ENCODE data around the gene CACNA1D.

Gene CACNA1D

DNA sequence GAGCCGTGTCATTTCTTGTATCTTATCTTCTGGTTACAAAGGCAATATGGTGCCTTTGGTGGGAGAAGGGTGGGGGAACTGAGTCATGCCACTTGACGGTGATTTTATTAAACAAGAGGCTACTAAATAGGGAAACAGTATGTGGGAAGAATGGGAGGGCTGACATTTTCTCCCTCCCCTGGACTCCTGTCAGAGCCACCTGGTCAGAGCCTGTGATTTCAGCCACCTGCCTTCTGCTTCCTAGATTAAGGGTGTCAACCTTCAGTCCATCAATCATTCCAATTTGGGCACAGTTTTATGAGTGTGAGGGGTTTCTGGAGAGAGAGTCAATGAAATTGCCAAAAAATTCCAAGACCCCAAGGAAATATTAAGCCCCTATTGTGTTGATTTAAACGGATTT lies 264.4 kb downstream of the CACNA1D start:
- H4K8ac ChIP-seq (ENCODE audit: low read depth, low read length): no peak overlapping the region
- WGBS (ENCODE audit: extremely low coverage, insufficient coverage, low lambda C conversion rate): no CpG with 5 or more reads among the region's 3 CpGs
- no peaks in the 10 kb centered on the region for H3K27me3 ChIP-seq (ENCODE audit: insufficient read depth, low read length, poor library complexity)
- H3K27ac ChIP-seq (ENCODE audit: low read depth, low read length): no peak overlapping the region
- H3K4me1 ChIP-seq (ENCODE audit: control insufficient read depth, low read depth, low read length): peaks cover 2% of the 10 kb centered on the region
- H3K4me3 ChIP-seq (ENCODE audit: low read length): no peak overlapping the region
- no peak overlapping the region for H2BK5ac ChIP-seq (ENCODE audit: low read length)
- H3K56ac ChIP-seq (ENCODE audit: low read length): no peak overlapping the region
- H2AK5ac ChIP-seq (ENCODE audit: low read length): no peak overlapping the region
- no peak overlapping the region for H3K23ac ChIP-seq (ENCODE audit: low read length)
- H2BK120ac ChIP-seq (ENCODE audit: low read depth, low read length): no peak overlapping the region
- no peaks in the 10 kb centered on the region for H3K79me2 ChIP-seq (ENCODE audit: control insufficient read depth, insufficient read depth, low read length)
- H3K36me3 ChIP-seq (ENCODE audit: control insufficient read depth, insufficient read depth, low read length): no peaks in the 10 kb centered on the region
- no peak overlapping the region for H3K4me2 ChIP-seq (ENCODE audit: low read length)
- no peak for DNase-seq
- H2BK15ac ChIP-seq (replicated peaks; ENCODE audit: low read depth): no peak overlapping the region
- no peaks in the 10 kb centered on the region for H3K79me1 ChIP-seq (ENCODE audit: low read length)
- H3K4ac ChIP-seq (ENCODE audit: low read depth, low read length): no peak overlapping the region
- no peak overlapping the region for H3K18ac ChIP-seq (ENCODE audit: low read length)
- no peak overlapping the region for H3K9ac ChIP-seq (ENCODE audit: low read length)
- H4K5ac ChIP-seq (ENCODE audit: low read length): no peak overlapping the region

DNA sequence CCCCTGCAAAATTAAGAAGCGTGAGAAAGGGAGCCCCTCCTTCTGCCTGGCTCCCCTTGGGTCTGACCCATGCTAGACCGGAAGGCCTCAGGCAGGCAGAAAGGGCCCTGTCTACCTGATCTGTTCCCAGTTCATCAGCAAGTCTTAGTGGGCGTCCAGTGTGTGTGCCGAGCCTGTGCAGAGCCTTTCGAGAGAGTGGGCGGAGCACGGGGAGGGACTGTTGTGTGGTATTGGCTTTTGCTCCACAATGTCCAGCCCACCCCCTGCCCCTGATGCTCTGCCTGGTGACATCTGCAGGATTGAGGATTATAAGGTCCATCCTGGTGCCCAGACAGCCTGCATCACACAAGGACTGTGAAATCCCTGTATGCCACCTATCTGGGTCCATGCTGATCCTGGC lies 268.9 kb downstream of the CACNA1D start:
- Histone ChIP-seq H3K4me2 (ENCODE audit: low read length) (no peak overlapping the region), H4K8ac (ENCODE audit: low read depth, low read length) (no peak overlapping the region), H3K4me1 (ENCODE audit: control insufficient read depth, low read depth, low read length) (no peaks in the 10 kb centered on the region), H3K4me3 (ENCODE audit: low read length) (no peak overlapping the region), H3K23ac (ENCODE audit: low read length) (no peak overlapping the region), H2BK15ac (replicated peaks; ENCODE audit: low read depth) (no peak overlapping the region), H3K18ac (ENCODE audit: low read length) (no peak overlapping the region), H4K5ac (ENCODE audit: low read length) (no peak overlapping the region), H3K56ac (ENCODE audit: low read length) (no peak overlapping the region), H3K9ac (ENCODE audit: low read length) (no peak overlapping the region), H3K79me1 (ENCODE audit: low read length) (no peaks in the 10 kb centered on the region), H3K4ac (ENCODE audit: low read depth, low read length) (no peak overlapping the region), H2AK5ac (ENCODE audit: low read length) (no peak overlapping the region), H3K79me2 (ENCODE audit: control insufficient read depth, insufficient read depth, low read length) (no peaks in the 10 kb centered on the region), H2BK5ac (ENCODE audit: low read length) (no peak overlapping the region), H3K36me3 (ENCODE audit: control insufficient read depth, insufficient read depth, low read length) (no peaks in the 10 kb centered on the region), H3K27me3 (ENCODE audit: insufficient read depth, low read length, poor library complexity) (no peaks in the 10 kb centered on the region), H2BK120ac (ENCODE audit: low read depth, low read length) (no peak overlapping the region), H3K27ac (ENCODE audit: low read depth, low read length) (no peak overlapping the region)
- no peak for DNase-seq
- WGBS (ENCODE audit: extremely low coverage, insufficient coverage, low lambda C conversion rate): no CpG with 5 or more reads among the region's 7 CpGs

DNA sequence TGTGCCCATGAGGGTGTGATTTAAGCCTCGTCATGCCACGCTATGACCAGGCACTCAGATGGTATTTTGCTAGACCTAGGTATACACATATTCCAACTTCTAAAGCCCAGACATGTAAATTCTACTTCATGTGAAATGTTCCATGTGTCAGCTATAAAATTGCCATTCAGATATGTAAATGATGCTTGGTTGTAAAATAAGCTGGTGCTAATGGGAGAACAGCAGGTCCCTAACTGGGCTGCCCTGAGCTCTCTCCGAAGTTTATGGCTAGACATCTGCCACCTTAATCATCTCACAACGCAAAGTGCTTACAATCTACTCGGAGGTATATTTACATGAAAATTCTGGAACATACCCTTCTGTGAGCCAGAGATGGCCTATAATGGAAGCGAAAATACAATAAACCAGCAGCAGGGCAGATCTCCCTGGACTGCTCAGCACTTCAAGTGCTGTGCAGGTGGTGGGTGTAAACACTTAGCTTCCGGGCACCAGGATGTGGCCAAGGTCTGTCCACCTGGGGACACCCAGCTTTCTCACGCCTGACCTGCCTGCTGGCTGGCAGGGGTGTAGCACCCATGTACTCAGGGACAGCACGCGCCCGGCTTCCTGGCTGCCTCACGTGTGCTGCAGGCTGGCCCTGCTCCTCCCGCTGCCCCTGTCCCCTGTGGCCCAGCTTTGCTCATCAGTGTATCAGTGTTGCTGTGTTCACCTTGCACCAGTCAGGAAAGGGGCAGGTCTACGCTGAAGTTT lies 269.8 kb downstream of the CACNA1D start:
- Histone ChIP-seq H3K4me1 (ENCODE audit: control insufficient read depth, low read depth, low read length) (peaks cover 4% of the 10 kb centered on the region), H3K9ac (ENCODE audit: low read length) (no peak overlapping the region), H3K4me3 (ENCODE audit: low read length) (no peak overlapping the region), H3K23ac (ENCODE audit: low read length) (no peak overlapping the region), H3K79me1 (ENCODE audit: low read length) (no peaks in the 10 kb centered on the region), H3K27ac (ENCODE audit: low read depth, low read length) (no peak overlapping the region), H4K5ac (ENCODE audit: low read length) (no peak overlapping the region), H3K36me3 (ENCODE audit: control insufficient read depth, insufficient read depth, low read length) (no peaks in the 10 kb centered on the region), H2BK120ac (ENCODE audit: low read depth, low read length) (no peak overlapping the region), H4K8ac (ENCODE audit: low read depth, low read length) (no peak overlapping the region), H3K56ac (ENCODE audit: low read length) (no peak overlapping the region), H3K4ac (ENCODE audit: low read depth, low read length) (no peak overlapping the region), H2BK15ac (replicated peaks; ENCODE audit: low read depth) (no peak overlapping the region), H3K79me2 (ENCODE audit: control insufficient read depth, insufficient read depth, low read length) (no peaks in the 10 kb centered on the region), H3K18ac (ENCODE audit: low read length) (no peak overlapping the region), H3K4me2 (ENCODE audit: low read length) (no peak overlapping the region), H2BK5ac (ENCODE audit: low read length) (no peak overlapping the region), H2AK5ac (ENCODE audit: low read length) (no peak overlapping the region), H3K27me3 (ENCODE audit: insufficient read depth, low read length, poor library complexity) (no peaks in the 10 kb centered on the region)
- no peak for DNase-seq
- WGBS (ENCODE audit: extremely low coverage, insufficient coverage, low lambda C conversion rate): no CpG with 5 or more reads among the region's 14 CpGs

DNA sequence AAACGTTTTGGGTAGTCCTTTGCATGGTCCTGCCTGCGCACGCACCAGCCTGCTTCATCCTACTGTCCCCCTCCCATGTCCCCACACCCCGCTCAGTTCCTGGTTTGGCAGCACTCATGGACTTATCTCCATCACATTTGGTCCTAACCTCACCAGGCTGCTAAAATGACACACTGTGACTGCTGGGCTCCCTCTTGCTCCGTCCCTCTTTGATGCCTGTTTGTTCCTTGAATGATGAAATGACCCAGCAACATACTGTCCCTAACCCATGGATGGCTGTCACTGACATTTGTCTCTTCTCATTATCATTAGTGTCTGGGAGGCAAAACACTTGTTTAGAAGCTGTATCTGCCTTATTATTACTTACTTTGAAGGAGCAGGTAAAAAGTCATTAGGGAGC lies 271.3 kb downstream of the CACNA1D start:
- peaks cover 4% of the 10 kb centered on the region for H3K4me1 ChIP-seq (ENCODE audit: control insufficient read depth, low read depth, low read length)
- no peaks in the 10 kb centered on the region for H3K27me3 ChIP-seq (ENCODE audit: insufficient read depth, low read length, poor library complexity)
- H3K4ac ChIP-seq (ENCODE audit: low read depth, low read length): no peak overlapping the region
- no peak overlapping the region for H2AK5ac ChIP-seq (ENCODE audit: low read length)
- no peak overlapping the region for H3K18ac ChIP-seq (ENCODE audit: low read length)
- H4K8ac ChIP-seq (ENCODE audit: low read depth, low read length): no peak overlapping the region
- WGBS (ENCODE audit: extremely low coverage, insufficient coverage, low lambda C conversion rate): no CpG with 5 or more reads among the region's 5 CpGs
- no peaks in the 10 kb centered on the region for H3K79me2 ChIP-seq (ENCODE audit: control insufficient read depth, insufficient read depth, low read length)
- no peak overlapping the region for H3K27ac ChIP-seq (ENCODE audit: low read depth, low read length)
- no peaks in the 10 kb centered on the region for H3K79me1 ChIP-seq (ENCODE audit: low read length)
- no peak overlapping the region for H2BK120ac ChIP-seq (ENCODE audit: low read depth, low read length)
- no peak overlapping the region for H3K23ac ChIP-seq (ENCODE audit: low read length)
- no peak overlapping the region for H3K4me3 ChIP-seq (ENCODE audit: low read length)
- H2BK15ac ChIP-seq (replicated peaks; ENCODE audit: low read depth): no peak overlapping the region
- H3K36me3 ChIP-seq (ENCODE audit: control insufficient read depth, insufficient read depth, low read length): no peaks in the 10 kb centered on the region
- no peak overlapping the region for H3K9ac ChIP-seq (ENCODE audit: low read length)
- no peak overlapping the region for H4K5ac ChIP-seq (ENCODE audit: low read length)
- no peak overlapping the region for H2BK5ac ChIP-seq (ENCODE audit: low read length)
- H3K4me2 ChIP-seq (ENCODE audit: low read length): no peak overlapping the region
- no peak overlapping the region for H3K56ac ChIP-seq (ENCODE audit: low read length)
- DNase-seq: no peak

DNA sequence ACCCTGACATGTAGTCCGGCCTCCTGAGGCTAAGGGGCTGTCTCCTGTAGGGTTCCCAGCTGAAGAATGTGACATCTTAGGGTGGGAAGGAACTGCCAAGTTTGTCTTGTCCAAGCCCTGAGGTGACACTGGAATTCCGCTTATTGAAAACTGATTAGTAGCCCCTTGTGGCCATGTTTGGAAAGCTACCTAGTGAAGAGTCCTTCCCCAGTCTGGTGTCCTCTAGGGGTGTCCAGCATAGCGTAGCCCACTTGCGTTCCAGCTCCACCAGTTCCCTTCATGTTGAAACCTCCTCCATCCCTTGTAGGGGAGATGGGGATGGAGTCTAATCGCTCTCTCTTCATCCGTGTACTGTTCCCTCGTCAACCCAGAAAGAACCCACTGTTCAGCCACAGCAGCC lies 272.3 kb downstream of the CACNA1D start:
- Histone ChIP-seq H3K4me1 (ENCODE audit: control insufficient read depth, low read depth, low read length) (peaks cover 4% of the 10 kb centered on the region), H3K56ac (ENCODE audit: low read length) (no peak overlapping the region), H3K79me1 (ENCODE audit: low read length) (no peaks in the 10 kb centered on the region), H3K36me3 (ENCODE audit: control insufficient read depth, insufficient read depth, low read length) (no peaks in the 10 kb centered on the region), H3K27me3 (ENCODE audit: insufficient read depth, low read length, poor library complexity) (no peaks in the 10 kb centered on the region), H3K79me2 (ENCODE audit: control insufficient read depth, insufficient read depth, low read length) (no peaks in the 10 kb centered on the region), H3K4ac (ENCODE audit: low read depth, low read length) (no peak overlapping the region), H3K23ac (ENCODE audit: low read length) (no peak overlapping the region), H2BK120ac (ENCODE audit: low read depth, low read length) (no peak overlapping the region), H4K8ac (ENCODE audit: low read depth, low read length) (no peak overlapping the region), H3K27ac (ENCODE audit: low read depth, low read length) (no peak overlapping the region), H3K4me3 (ENCODE audit: low read length) (no peak overlapping the region), H3K4me2 (ENCODE audit: low read length) (no peak overlapping the region), H2AK5ac (ENCODE audit: low read length) (no peak overlapping the region), H2BK5ac (ENCODE audit: low read length) (no peak overlapping the region), H2BK15ac (replicated peaks; ENCODE audit: low read depth) (no peak overlapping the region), H4K5ac (ENCODE audit: low read length) (no peak overlapping the region), H3K18ac (ENCODE audit: low read length) (no peak overlapping the region), H3K9ac (ENCODE audit: low read length) (no peak overlapping the region)
- no peak for DNase-seq
- no CpG with 5 or more reads among the region's 7 CpGs for WGBS (ENCODE audit: extremely low coverage, insufficient coverage, low lambda C conversion rate)

Data from mesendoderm (in vitro differentiated cells).